A549 (cell line): ENCODE results near the gene CIT.

Experiments
- CTCF ChIP-seq: fragments of >200 bp; sonication (Bioruptor Twin); formaldehyde crosslinking; IDR thresholded peaks from 3 replicates; pipeline ENCODE4 v1.5.1; 2016
- EP300 ChIP-seq, 2 experiments: fragments of >200 bp; sonication (Bioruptor Twin); formaldehyde crosslinking; IDR thresholded peaks; 2 replicates in 1 of 2; 3 replicates in 1 of 2; pipeline ENCODE4 v1.6.1; 2016 to 2017
- JUN ChIP-seq, 2 experiments: fragments of >200 bp; sonication (Bioruptor Twin); formaldehyde crosslinking; IDR thresholded peaks; 2 replicates in 1 of 2; 3 replicates in 1 of 2; pipeline ENCODE4 v1.6.1; 2016 to 2017
- MAFK ChIP-seq: fragments of 450-650 bp; IDR thresholded peaks from 2 replicates; pipeline ENCODE4 v1.6.1; 2014; ENCODE audit not compliant: partially characterized antibody
- MAX ChIP-seq: IDR thresholded peaks from 2 replicates; pipeline ENCODE4 v1.6.1; 2012
- NR3C1 ChIP-seq: fragments of >200 bp; sonication (Bioruptor Twin); formaldehyde crosslinking; IDR thresholded peaks from 3 replicates; pipeline ENCODE4 v1.6.1; 2017
- POLR2A ChIP-seq: IDR thresholded peaks from 2 replicates; pipeline ENCODE4 v1.6.1; 2012; ENCODE audit warnings: mild to moderate bottlenecking, low read length
- REST ChIP-seq: fragments of 200-600 bp; sonication (generic); IDR thresholded peaks from 2 replicates; pipeline ENCODE4 v1.6.1; 2016; ENCODE audit warnings: antibody characterized with exemption, mild to moderate bottlenecking, moderate library complexity
- RFX5 ChIP-seq: fragments of 450-650 bp; IDR thresholded peaks from 2 replicates; pipeline ENCODE4 v1.7.1; 2014; ENCODE audit warnings: antibody characterized with exemption, mild to moderate bottlenecking, moderate library complexity
- SMC3 ChIP-seq: fragments of >200 bp; sonication (Bioruptor Twin); formaldehyde crosslinking; IDR thresholded peaks from 3 replicates; pipeline ENCODE4 v1.6.1; 2018; ENCODE audit warnings: inconsistent platforms
- ZNF302 ChIP-seq: fragments of 250-450 bp; sonication (Bioruptor Pico); IDR thresholded peaks from 2 replicates; pipeline ENCODE4 v1.9.0; 2021; ENCODE audit warnings: inconsistent platforms, mild to moderate bottlenecking, moderate library complexity

GRCh38 chr12:119796292-119796691 lies 80.8 kb downstream of the CIT start:
- TF ChIP-seq CTCF, result no peak
- no peak for TF ChIP-seq NR3C1
- TF ChIP-seq REST, result no peak
- TF ChIP-seq POLR2A, result no peak
- no peak for TF ChIP-seq SMC3
- TF ChIP-seq ZNF302, result no peak
- TF ChIP-seq JUN (IDR thresholded peaks at IDR 0.05), result no peak
- TF ChIP-seq MAX, result no peak
- TF ChIP-seq EP300 (IDR thresholded peaks at IDR 0.05), result no peak
- peak; percentile 96 for TF ChIP-seq MAFK
- no peak for TF ChIP-seq RFX5
